ENCODE data around the gene NDUFB10.

The NDUFB10 gene

GRCh38 chr16:1982013-1982433 lies 22.7 kb downstream of the NDUFB10 start:
- Histone ChIP-seq H3K9me3 (ENCODE audit: control insufficient read depth, insufficient read depth, low read length) (no peaks in the 10 kb centered on the region), H3K4me2 (ENCODE audit: low read length) (no peak overlapping the region), H3K27ac (ENCODE audit: low read depth, low read length) (no peak overlapping the region), H3K79me2 (ENCODE audit: control insufficient read depth, low read length) (peaks cover 17% of the 10 kb centered on the region), H4K20me1 (ENCODE audit: control insufficient read depth, insufficient read depth, low read depth, low read length) (no peaks in the 10 kb centered on the region), H3K4me1 (ENCODE audit: control insufficient read depth, low read length) (peaks cover 25% of the 10 kb centered on the region), H3K27me3 (ENCODE audit: control insufficient read depth, low read length) (peaks cover 37% of the 10 kb centered on the region), H3K4me3 (ENCODE audit: low read length) (no peak overlapping the region), H3F3A (ENCODE audit: control insufficient read depth, insufficient read depth) (peaks cover 8% of the 10 kb centered on the region), H3K36me3 (ENCODE audit: control insufficient read depth, low read length) (peaks cover 46% of the 10 kb centered on the region), H3K9me2 (replicated peaks; ENCODE audit: control insufficient read depth, low read length) (no peaks in the 10 kb centered on the region)
- no peak for TF ChIP-seq EZH2phosphoT487 (IDR thresholded peaks at IDR 0.05; ENCODE audit: borderline replicate concordance, low read length)
- TF ChIP-seq, protein P1, sequence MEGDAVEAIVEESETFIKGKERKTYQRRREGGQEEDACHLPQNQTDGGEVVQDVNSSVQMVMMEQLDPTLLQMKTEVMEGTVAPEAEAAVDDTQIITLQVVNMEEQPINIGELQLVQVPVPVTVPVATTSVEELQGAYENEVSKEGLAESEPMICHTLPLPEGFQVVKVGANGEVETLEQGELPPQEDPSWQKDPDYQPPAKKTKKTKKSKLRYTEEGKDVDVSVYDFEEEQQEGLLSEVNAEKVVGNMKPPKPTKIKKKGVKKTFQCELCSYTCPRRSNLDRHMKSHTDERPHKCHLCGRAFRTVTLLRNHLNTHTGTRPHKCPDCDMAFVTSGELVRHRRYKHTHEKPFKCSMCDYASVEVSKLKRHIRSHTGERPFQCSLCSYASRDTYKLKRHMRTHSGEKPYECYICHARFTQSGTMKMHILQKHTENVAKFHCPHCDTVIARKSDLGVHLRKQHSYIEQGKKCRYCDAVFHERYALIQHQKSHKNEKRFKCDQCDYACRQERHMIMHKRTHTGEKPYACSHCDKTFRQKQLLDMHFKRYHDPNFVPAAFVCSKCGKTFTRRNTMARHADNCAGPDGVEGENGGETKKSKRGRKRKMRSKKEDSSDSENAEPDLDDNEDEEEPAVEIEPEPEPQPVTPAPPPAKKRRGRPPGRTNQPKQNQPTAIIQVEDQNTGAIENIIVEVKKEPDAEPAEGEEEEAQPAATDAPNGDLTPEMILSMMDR (IDR thresholded peaks at IDR 0.05; ENCODE audit: low read depth, low read length, poor library complexity, severe bottlenecking), result no peak

GRCh38 chr16:1982991-1983543 lies 23.7 kb downstream of the NDUFB10 start:
- Histone ChIP-seq H3K4me1 (ENCODE audit: control insufficient read depth, low read length) (peaks cover 25% of the 10 kb centered on the region), H3F3A (ENCODE audit: control insufficient read depth, insufficient read depth) (peaks cover 8% of the 10 kb centered on the region), H3K27me3 (ENCODE audit: control insufficient read depth, low read length) (peaks cover 37% of the 10 kb centered on the region), H3K36me3 (ENCODE audit: control insufficient read depth, low read length) (peaks cover 36% of the 10 kb centered on the region), H3K4me2 (ENCODE audit: low read length) (peak overlapping the region; percentile 99), H3K9me3 (ENCODE audit: control insufficient read depth, insufficient read depth, low read length) (no peaks in the 10 kb centered on the region), H3K4me3 (ENCODE audit: low read length) (peak overlapping the region; percentile 98), H3K9me2 (replicated peaks; ENCODE audit: control insufficient read depth, low read length) (no peaks in the 10 kb centered on the region), H3K79me2 (ENCODE audit: control insufficient read depth, low read length) (peaks cover 17% of the 10 kb centered on the region), H3K27ac (ENCODE audit: low read depth, low read length) (no peak overlapping the region), H4K20me1 (ENCODE audit: control insufficient read depth, insufficient read depth, low read depth, low read length) (no peaks in the 10 kb centered on the region)
- TF ChIP-seq EZH2phosphoT487 (IDR thresholded peaks at IDR 0.05; ENCODE audit: borderline replicate concordance, low read length), result no peak
- TF ChIP-seq, protein P1 (IDR thresholded peaks at IDR 0.05; ENCODE audit: low read depth, low read length, poor library complexity, severe bottlenecking), result no peak

- H3K4me1 ChIP-seq (ENCODE audit: control insufficient read depth, low read length), result peaks cover 25% of the 10 kb centered on the region
- peaks cover 39% of the 10 kb centered on the region for H3K27me3 ChIP-seq (ENCODE audit: control insufficient read depth, low read length)
- H3K9me2 ChIP-seq (replicated peaks; ENCODE audit: control insufficient read depth, low read length), result no peaks in the 10 kb centered on the region
- no peaks in the 10 kb centered on the region for H4K20me1 ChIP-seq (ENCODE audit: control insufficient read depth, insufficient read depth, low read depth, low read length)
- peaks cover 12% of the 10 kb centered on the region for H3F3A ChIP-seq (ENCODE audit: control insufficient read depth, insufficient read depth)
- H3K9me3 ChIP-seq (ENCODE audit: control insufficient read depth, insufficient read depth, low read length), result no peaks in the 10 kb centered on the region
- peak within 1 kb of the TSS; percentile 99 for H3K4me2 ChIP-seq (ENCODE audit: low read length)
- H3K79me2 ChIP-seq (ENCODE audit: control insufficient read depth, low read length), result peaks cover 17% of the 10 kb centered on the region
- H3K27ac ChIP-seq (ENCODE audit: low read depth, low read length), result peak within 1 kb of the TSS; percentile 37
- peak within 1 kb of the TSS; percentile 98 for H3K4me3 ChIP-seq (ENCODE audit: low read length)
- peaks cover 29% of the 10 kb centered on the region for H3K36me3 ChIP-seq (ENCODE audit: control insufficient read depth, low read length)
- TF ChIP-seq, protein P1 (IDR thresholded peaks at IDR 0.05; ENCODE audit: low read depth, low read length, poor library complexity, severe bottlenecking), result peak; percentile 62
- peak; percentile 86; the same call in 1 of the 2 replicates for TF ChIP-seq EZH2phosphoT487 (IDR thresholded peaks at IDR 0.05; ENCODE audit: borderline replicate concordance, low read length)
Observed at GRCh38 chr16:1983544-1984346, 24.4 kb downstream of the NDUFB10 start, which contains the start of gene GFER. GFER (plus strand) TSS chr16:1984193; CDS start chr16:1984219, 26 bp downstream.
